NCI-H2227 (cell line): ENCODE results near the gene ANKRA2.

Experiments used
- DNase-seq: peaks from one replicate; lab custom pipeline; 2025; ENCODE audit not compliant: unreplicated experiment; lab: John Stamatoyannopoulos, UW

The ANKRA2 gene, protein sequence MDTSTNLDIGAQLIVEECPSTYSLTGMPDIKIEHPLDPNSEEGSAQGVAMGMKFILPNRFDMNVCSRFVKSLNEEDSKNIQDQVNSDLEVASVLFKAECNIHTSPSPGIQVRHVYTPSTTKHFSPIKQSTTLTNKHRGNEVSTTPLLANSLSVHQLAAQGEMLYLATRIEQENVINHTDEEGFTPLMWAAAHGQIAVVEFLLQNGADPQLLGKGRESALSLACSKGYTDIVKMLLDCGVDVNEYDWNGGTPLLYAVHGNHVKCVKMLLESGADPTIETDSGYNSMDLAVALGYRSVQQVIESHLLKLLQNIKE

GRCh38 chr5:73565139-73565968, at the start of gene ANKRA2, which contains the start of gene UTP15:
Gene ANKRA2 (minus strand): TSS chr5:73565639. CDS start chr5:73562881, 2,758 bp downstream.
Gene UTP15 (plus strand): TSS chr5:73565743. CDS start chr5:73567345, 1,602 bp downstream.
- DNase-seq: peak; percentile 97

- DNase-seq: no peak
Observed at GRCh38 chr5:73615085-73615484, 49.6 kb upstream of the ANKRA2 start.

DNA sequence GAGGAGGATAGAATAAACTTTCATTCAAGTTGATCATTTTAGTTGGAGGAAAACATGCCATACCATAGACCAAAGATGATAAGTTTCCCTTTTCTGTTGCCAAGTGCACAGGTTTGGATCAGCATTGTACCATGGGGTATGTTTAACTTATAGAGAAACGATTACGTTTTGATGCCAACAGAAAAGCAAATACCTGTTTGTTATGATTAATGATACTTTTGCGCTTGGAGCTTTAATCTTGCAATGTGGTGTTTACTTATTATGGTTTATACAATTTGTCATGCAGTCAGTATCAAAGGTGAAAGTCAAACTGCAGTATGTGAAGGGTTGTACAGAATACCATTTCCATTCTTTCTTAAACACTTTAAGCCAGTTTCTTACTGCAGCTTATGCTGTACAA, 47.4 kb upstream of the ANKRA2 start:
- no peak for DNase-seq

DNA sequence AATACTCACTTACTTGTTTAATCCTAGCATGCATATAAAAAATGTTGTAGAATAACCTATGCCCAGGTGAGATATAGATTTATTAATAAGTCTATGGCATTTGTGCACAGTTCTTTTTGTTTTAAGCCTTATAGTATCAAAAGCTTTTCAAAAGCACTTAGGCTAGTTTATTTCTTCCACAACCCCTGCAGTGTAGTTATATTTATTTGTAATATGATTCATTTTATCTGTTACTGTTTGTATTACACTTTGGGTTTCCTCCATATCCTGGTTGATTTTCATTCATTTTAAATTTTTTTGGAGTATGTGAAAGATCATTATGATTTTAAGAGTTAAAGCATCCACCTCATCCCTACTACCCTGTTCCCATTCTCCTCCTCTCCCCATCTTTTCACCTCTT, 41.8 kb upstream of the ANKRA2 start:
- DNase-seq: no peak

DNA sequence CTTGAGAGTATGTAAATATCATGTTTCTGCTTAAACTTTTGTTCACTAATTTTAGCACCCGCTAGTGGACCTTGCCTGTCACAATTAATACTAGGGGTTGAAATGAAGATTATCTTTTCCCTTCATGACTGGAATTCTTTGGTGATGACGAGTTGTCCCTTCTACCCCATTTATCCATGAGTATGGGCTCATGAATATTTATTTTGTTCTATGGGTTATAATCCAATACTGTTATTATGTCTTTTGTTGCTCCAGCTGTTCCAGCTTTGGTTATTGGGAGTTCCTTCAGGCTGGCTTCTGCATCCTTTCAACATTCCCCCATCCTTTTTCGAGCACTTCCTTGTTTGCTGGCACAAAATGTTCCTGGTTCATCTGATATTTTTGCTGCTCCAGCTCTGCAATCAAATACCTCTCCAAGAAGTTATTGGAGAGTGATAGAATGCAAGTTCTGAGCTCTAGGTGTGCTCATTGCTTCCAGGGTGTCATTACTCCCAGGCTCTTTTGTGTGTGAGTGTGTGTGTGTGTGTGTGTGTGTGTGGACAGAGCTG, 40.8 kb upstream of the ANKRA2 start:
- no peak for DNase-seq

DNA sequence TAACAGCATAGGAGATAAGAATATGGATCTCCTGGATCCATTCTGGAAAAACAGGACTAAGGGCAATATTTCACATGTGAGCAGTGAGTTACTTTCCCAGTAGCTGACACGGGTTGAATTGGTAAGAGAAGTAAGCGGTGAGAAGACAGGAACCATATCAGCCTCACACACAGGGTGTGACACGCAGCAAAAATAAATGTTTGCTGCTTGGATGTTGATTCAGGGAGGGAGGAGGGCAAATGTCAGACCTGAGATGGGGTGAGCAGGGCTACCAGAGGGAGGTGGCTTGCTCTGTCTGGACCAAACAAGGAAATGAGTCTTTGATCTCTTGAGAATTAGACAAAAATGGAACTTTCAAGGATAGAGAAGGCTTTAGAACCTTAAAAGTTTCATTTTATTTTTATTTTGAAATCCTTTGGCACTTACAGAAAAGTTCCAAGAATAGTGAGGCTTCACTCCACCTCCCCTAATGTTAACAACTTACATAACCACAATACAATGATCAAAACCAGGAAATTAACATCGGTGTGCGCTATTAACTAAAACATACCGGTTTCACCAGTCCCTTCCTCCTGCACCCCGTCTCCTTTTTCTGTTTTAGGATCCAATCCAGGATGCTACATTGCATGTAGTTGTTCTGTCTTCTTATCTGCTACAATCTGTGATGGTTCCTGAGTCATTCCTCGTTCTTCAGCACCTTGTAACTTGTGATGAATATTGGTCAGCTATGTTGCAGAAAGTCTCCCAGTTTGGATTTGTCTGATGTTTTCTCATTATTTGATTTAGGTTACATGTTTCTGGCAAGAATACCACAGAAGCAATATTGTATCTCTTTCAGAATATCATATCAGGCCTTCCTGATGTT, 40.0 kb upstream of the ANKRA2 start:
- no peak for DNase-seq

DNA sequence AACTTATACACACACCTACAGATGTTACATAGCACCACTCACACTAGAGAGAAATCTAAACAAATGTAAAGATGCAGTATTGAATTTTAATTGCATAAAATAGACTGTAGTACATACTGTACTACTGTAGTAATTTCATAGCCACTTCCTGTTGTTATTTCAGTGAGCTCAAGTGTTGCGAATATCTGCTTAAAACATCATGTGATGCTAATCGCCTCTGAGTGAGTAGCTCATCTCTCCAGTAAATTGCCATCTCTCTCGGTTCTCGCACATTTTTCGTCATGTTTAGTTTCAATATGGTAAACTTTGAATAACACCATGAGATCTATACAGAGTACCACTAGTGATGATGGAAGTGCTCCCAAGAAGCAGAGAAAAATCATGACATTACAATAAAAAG, 38.6 kb upstream of the ANKRA2 start:
- no peak for DNase-seq

DNA sequence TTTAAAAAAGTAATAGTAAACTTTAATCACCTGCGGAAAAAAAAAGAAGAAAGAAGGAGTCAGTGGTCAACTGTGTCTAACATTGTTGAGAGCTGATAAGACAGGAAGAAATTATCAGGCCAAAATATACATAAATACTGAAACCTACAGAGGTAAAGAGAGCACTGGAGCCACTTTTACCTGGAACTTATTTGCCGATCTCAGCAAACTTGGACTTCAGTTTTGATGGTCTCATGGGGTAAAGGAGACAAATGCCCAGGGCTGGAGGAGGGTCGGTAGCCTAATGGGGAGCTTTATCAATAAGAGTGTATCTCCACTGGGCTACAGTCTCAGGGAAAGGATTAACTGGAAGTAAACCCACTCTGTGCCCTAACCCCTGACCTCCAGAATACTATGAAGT, 33.9 kb upstream of the ANKRA2 start:
- DNase-seq: no peak

GRCh38 chr5:73596705-73597328, 31.4 kb upstream of the ANKRA2 start:
- peak; percentile 21 for DNase-seq

- no peak for DNase-seq
Observed at GRCh38 chr5:73592551-73592950, 27.1 kb upstream of the ANKRA2 start.

DNA sequence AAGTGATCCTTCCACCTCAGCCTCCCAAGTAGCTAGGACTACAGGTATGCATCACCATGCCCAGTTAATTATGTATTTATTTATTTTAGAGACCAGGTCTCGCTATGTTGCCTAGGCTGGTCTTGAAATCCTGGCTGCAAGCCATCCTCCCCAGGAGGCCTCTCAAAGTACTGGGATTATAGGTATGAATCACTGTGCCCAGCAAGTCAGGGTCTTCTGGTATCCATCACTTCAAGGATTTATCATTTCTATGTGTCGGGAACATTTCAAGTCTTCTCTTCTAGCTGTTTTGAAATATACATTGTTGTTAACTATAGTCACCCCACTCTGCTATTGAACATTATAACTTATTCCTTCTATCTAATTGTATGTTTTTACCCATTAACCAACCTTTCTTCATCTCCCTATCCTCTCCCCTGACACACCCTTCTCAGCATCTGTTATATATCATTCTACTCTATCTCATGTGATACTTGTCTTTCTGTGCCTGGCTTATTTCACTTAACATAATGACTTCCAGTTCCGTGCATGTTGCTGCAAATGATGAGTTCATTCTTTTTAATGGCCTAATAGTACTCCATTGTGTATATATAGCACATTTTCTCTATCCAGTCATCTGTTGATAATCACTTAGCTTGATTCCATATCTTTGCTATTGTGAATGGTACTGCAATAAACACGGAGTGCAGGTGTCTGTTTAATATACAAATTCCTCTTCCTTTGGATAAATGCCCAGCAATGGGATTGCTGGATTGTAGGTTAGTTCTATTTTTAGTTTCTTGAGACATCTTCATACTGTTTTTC, 26.5 kb upstream of the ANKRA2 start:
- peak; percentile 25 for DNase-seq

DNA sequence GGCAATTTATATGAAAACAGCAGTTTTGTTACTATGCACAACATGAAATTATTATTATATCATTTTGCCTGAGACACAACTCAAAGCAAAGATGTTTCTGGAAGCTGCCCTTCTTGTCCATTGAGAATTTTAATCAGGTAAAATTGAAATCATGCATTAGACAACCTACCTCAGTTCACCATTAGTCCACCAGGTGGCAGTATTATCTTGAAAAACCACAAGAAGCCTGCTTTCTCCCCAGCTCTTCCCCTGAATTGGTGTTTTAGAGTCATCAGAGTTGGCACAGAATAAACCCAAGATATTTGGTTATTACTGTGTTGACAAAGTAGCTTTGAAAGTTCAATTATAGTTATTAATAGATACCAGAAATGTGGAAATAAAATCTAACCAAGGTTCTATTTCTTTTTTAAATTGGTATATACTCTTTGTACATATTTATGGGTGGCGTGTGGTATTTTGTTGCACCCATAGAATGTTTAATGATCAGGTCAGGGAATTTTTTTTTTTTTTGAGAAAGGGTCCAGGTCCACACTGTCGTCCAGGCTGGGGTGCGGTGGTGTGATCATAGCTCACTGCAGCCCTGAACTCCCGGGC, 25.8 kb upstream of the ANKRA2 start:
- peak; percentile 76 for DNase-seq

GRCh38 chr5:73587923-73588322, 22.5 kb upstream of the ANKRA2 start:
- DNase-seq: no peak

DNA sequence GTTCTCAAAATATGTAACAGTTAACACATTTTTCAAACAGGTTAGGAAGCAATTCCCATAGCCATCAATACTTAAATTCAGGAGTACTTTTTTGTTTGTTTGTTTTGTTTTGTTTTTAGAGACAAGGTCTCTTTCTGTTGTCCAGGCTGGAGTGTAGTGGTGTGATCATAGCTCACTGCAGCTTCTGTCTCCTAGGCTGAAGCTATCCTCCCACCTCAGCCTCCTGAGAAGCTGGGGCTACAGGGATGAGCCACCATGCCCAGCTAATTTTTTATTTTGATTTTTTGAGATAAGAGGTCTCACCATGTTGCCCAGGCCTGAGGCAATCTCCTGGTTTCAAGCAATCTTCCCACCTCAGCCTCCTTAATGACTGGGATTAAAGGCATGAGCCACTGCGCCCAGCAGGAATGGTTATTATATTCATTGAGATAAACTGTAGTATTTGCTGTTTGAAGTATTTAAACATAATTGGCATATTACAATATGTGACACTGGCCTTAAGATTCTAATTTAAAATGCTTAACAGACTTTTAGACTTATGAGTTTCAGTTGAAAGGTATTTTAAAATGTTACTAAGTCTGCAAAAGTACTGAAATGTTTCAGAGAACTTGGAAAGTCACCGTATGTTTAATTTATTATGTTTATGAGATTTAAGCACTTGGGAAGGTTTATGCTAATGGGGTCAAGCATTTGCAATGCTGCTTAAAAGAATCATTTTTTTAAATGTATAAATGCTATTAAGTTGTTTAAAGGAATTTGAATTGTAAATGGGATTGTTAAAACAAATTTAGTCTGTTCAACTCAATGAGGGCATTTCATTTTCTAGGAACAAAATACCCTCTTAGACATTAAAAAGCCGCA, 17.1 kb upstream of the ANKRA2 start:
- DNase-seq: no peak

DNA sequence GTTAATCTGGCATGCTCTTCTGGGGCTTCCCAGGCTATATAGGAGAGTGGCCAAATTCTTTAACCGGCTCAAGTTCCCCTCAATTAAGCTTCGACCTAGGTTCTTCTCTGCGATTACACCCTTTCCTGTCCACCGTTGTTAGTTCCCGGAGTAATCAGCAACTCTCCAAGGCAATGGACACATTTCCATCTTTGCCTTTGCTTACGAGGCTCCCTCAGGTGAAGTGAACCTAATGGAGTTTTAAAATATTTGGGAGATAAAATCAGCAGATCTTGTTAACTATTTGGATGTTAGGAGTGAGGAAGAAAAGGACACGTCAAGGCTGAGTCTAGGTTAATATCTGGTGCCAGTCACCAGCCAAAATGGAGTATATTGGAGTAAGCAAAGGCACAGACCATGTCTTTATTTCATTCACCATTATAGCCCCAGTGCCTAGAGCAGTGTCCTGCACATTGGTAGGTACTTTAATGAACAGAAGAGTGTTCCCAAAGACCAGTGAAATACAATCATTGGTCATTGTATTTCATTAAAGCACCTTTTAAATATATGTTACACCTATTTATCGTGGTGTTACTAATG, 619 bp upstream of the ANKRA2 start:
- no peak for DNase-seq

GRCh38 chr5:73564675-73565074, 764 bp downstream of the ANKRA2 start:
- no peak for DNase-seq

- DNase-seq: no peak
Observed at GRCh38 chr5:73564018-73564417, 1.4 kb downstream of the ANKRA2 start.

DNA sequence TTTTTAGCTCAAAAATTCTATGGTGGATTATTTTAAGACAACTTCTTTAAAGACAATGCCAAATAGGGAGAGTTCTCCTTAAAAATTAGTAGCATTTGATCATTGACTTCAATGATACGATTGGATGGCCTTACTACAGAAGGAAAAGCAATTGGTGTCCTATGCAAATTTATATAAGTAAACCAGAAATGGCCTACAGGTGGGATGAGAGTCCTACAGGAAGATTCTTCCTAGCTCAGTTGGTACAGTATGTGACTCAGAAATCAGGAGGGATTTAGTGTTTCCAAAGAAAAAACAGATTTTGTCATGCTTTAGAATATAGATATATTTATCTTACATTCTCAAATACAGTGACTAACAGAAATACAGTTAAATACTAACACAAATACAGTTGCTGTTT, 6.5 kb downstream of the ANKRA2 start:
- DNase-seq: no peak
